ENCODE results near the gene TMEM126B.
"Not testable (repeated sequence)": the region's sequence is repeated elsewhere in the genome, so short reads cannot be mapped to it uniquely, and the experiment has no call there.

The TMEM126B gene

DNA sequence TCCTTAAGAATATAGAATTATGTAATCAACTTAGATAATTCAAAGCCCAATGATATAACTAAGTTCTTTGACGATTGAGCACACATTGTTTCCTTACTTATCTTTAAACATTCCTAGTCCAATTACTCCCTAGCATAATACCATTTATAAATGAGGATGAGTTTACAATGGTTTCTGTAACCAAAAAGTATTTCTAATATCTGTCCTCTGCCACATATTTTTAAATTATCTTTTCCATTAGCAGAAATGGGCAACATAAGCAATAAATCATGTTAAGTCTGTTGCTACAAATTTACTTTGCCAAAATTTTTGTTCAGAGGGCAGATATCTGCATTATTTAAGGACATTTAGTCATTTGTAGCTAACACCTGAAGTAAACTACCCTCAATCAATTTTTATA is 29.8 kb downstream of the TMEM126B start:
- in situ Hi-C loops (cut with HindIII; ENCODE audit: low pct_unique_long_range_greater_than_20kb, low sequenced_read_pairs), result no loop called here
- no peak for TF ChIP-seq JUND (IDR thresholded peaks at IDR 0.05; ENCODE audit: low read depth)
- DNase-seq (ENCODE audit: low read depth in 1 of 2, low spot score in 1 of 2), result no peak

DNA sequence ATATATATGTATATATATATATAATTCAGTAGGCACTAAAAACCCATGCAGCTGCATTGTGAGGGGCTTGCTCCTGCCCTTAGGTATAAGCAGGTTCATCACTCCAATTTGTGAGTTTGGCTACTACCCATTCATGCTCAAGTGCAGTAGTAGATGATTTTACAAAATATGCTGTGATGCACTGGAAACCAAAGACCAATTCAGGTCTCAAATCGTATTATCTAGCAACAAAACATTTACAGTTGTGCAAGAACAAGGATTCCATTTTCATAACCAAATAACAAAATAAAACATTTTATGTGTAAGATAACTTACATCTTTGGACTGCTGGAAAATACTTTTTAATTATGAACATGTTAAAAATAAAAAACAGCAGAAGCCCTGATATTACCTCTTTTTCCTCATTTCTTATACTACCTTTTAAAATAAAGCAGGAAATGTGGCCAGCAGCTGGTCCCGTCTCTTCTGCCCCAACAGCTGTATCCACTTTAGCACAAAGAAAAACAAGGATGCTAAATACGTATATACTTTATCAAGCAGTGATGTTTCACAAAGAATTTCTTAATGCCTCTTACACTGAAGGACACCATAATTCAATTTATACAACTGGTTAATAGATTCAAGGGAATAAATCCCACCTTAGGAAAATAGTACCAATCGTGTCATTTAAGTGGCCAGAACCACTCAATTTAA is 33.7 kb downstream of the TMEM126B start:
- TF ChIP-seq JUND (IDR thresholded peaks at IDR 0.05; ENCODE audit: low read depth), result no peak
- no peak for DNase-seq (ENCODE audit: low read depth in 1 of 2, low spot score in 1 of 2)
- in situ Hi-C loops (cut with HindIII; ENCODE audit: low pct_unique_long_range_greater_than_20kb, low sequenced_read_pairs), result no loop called here

DNA sequence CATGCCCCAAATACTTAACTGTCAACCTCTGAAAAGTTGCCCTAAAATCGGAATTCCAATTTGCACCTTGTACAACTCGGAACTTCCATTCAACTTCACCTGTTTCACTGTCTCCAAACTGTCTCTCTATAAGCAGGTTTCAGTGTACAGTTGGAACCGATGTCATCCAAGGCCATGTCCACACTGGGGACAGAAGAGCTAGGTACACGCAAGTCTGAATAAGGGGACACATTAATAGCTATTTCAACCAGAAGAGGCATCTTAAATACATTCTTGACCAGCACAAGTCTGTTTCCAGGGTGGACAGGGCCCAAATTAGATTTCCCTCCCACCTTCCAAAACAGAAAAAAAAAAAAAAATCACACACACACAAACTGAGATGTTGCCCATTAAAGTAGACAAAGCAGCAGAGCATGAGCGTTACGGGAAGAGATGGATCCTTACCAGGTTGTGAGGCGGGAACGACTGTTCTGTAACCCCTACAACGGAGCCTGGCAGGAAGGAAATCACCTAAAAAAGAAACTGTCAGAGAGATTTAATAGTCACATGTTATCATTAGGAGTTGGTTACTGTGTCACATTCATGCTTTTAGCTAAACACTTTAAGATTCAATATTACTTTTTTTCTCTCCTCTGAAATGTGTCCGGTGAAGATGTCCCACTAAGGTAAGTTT is 34.8 kb downstream of the TMEM126B start:
- no peak for TF ChIP-seq JUND (IDR thresholded peaks at IDR 0.05; ENCODE audit: low read depth)
- in situ Hi-C loops (cut with HindIII; ENCODE audit: low pct_unique_long_range_greater_than_20kb, low sequenced_read_pairs), result no loop called here
- no peak for DNase-seq (ENCODE audit: low read depth in 1 of 2, low spot score in 1 of 2)

DNA sequence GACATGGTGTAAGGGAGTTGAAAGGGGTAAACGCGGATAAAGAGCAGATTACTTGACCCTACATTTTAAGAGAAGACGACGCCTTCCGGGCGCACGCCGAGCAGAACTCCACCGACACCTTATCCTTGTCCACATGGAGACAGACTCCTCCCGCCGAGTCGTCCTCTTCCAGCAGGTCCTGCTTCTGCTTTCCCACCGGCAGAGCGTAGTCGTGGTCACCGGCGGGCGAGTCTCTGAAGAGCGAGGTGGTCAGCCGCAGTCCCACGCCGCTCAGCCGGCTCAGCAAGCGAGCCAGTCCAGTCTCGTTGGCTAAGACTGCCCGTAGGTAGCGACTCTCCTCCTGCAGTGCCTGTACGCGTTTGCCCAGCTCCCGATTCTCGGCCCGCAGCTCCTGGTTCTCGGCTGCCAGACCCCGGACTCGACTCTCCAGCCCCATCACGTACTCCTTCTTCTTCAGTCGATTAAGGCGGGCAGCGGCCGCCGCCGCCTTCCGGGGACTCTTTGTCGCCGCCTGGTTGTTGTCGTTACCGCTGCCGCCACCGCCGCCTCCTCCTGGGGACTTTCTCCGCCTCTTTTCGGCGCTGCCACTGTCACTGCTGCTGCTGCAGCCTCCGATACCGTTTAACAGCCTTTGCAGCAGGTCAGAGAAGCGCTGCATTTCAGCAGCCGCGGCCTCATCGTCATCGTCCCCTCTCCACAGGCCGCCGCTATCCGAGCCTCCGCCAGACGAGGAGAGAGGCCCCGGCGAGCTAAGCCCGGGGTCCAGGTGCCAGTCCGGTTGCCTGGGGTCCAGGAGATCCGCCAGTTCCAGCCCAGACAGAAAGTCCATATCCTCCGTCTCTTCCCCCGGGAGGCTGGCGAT is 35.6 kb downstream of the TMEM126B start:
- peak; percentile 81 to 84 for DNase-seq (ENCODE audit: low read depth in 1 of 2, low spot score in 1 of 2)
- TF ChIP-seq JUND (IDR thresholded peaks at IDR 0.05; ENCODE audit: low read depth), result no peak
- in situ Hi-C loops (cut with HindIII; ENCODE audit: low pct_unique_long_range_greater_than_20kb, low sequenced_read_pairs), result no loop called here

DNA sequence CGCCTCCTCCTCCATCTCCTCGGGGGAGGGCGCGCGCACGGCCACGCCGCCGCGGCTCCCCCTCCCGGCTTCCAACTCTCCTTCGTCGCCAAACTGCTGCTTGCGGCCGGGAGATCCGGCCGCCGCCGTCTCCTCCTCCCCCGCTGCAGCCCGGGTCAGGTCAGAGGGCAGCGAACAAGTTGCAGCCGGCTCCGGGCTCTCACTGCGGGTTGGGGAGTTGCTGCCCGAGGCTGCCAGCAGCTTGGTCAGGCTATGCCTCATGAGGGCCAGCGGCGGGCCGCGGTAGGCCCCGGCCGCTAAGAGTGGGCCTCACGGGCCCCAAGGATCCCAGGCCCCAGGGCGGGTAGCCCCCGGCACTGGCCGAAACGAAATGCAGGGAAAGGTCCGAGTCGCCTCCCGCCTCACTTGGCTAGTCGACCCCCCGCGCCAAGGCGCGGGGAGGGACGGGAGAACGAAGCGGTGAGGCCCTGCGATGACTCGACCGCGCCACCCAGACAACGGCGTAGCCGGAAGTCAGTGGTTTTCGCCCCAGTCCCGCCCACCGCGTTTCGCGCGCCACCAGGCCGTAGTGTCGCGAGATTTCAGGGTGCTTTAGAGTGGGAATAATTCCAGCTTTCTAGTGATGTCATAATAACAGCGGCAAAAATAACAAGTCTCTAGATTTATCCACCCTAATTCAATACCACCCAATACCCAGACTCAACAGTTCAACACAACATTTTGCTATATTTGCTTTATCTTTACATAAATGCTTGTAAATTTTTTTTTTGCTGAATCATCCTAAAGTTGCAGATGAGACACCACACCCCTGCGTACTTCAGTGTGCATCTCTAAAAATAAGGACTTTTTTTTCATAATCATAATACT is 36.5 kb downstream of the TMEM126B start, which contains the start of gene CREBZF:
Gene CREBZF (minus strand): TSS at position 515 of the 867 bp plus-strand sequence. CDS start 254 bp downstream, at position 261.
- TF ChIP-seq JUND (IDR thresholded peaks at IDR 0.05; ENCODE audit: low read depth), result no peak
- in situ Hi-C loops (cut with HindIII; ENCODE audit: low pct_unique_long_range_greater_than_20kb, low sequenced_read_pairs), result no loop called here

DNA sequence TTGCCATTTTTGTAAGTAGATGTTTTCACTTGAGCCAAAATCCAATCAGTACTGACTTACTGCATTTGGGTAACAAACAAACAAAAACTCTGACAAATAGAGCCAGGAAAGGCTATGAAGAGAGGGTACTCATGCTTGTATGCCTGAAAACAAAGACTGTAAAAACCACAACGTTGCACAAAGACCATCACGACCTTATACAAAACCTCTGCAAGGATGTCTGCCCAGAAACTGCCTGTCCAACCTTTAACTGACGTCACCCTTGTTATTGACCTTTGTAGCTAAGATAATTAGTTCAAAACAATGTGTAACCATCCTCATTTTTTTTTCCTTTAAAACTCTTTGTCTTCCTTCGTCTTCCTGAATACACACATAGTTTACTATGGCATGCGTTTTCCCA is 37.3 kb downstream of the TMEM126B start:
- TF ChIP-seq JUND (IDR thresholded peaks at IDR 0.05; ENCODE audit: low read depth), result no peak
- in situ Hi-C loops (cut with HindIII; ENCODE audit: low pct_unique_long_range_greater_than_20kb, low sequenced_read_pairs), result no loop called here
- no peak for DNase-seq (ENCODE audit: low read depth in 1 of 2, low spot score in 1 of 2)

More for the DNA sequence above, 36.5 kb downstream of the TMEM126B start, which contains the start of gene CREBZF:
- DNase-seq (ENCODE audit: low read depth in 1 of 2, low spot score in 1 of 2), result peak; percentile 95 to 97

DNA sequence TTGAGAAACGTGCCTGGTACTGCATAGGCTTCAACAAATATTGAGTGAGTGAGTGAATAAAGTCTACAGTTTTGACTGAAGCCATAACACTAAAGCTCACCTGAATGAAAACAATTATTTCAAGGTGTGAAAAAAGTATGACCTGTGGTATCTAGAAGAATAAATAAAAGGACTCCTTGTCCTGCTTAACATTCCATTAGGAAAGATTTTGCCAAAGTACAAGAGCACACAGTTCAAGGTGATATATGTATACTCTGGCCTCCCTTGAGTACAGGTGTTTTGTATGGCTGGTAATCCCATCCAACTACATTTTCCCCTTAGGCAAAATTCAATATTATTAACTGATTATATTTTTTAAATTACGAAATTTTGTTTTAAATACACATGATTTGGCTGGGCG is 38.3 kb downstream of the TMEM126B start:
- no peak for TF ChIP-seq JUND (IDR thresholded peaks at IDR 0.05; ENCODE audit: low read depth)
- DNase-seq (ENCODE audit: low read depth in 1 of 2, low spot score in 1 of 2), result no peak
- in situ Hi-C loops (cut with HindIII; ENCODE audit: low pct_unique_long_range_greater_than_20kb, low sequenced_read_pairs), result no loop called here

DNA sequence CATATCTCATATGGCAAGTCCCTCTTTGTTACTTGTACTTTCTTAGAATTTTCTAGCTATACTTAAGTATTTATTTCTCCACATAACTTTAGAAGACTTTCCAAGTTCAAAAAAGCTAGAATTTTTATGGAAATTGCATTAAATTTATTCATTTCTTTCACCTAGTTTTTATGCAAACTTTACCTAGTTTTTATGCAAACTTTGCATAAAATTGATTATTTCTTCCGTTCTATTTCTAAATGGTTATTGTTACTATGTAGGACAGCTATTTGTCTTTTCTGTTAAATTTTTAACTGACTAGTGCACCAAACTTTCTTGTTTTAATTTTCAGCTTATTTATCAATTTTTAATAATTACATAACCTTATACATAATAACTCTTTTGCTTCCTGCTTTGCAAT is 39.8 kb downstream of the TMEM126B start:
- no peak for DNase-seq (ENCODE audit: low read depth in 1 of 2, low spot score in 1 of 2)
- in situ Hi-C loops (cut with HindIII; ENCODE audit: low pct_unique_long_range_greater_than_20kb, low sequenced_read_pairs), result no loop called here
- TF ChIP-seq JUND (IDR thresholded peaks at IDR 0.05; ENCODE audit: low read depth), result no peak

DNA sequence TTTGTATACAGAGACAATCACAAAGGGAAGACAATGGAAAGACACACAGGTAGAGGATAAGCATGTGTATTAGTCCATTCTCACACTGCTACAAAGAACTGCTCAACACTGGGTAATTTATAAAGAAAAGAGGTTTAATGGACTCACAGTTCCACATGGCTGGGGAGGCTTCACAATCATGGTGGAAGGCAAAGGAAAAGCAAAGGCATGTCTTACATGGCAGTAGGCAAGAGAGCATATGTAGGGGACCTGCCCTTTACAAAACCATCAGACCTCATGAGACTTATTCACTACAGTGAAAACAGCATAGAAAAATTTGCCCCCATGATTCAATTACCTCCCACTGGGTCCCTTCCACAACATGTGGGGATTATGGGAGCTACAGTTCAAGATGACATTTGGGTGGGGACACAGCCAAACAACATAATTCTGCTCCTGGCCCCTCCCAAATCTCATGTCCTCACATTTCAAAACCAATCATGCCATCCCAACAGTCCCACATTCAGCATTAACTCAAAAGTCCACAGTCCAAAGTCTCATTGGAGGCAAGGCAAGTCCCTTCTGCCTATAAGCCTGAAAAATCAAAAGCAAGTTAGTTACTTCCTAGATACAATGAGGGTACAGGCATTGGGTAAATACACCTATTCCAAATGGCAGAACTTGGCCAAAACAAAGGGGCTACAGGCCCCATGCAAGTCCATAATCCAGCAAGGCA is 42.7 kb downstream of the TMEM126B start:
- DNase-seq (ENCODE audit: low read depth in 1 of 2, low spot score in 1 of 2); in situ Hi-C loops (cut with HindIII; ENCODE audit: low pct_unique_long_range_greater_than_20kb, low sequenced_read_pairs): not testable (repeated sequence)

DNA sequence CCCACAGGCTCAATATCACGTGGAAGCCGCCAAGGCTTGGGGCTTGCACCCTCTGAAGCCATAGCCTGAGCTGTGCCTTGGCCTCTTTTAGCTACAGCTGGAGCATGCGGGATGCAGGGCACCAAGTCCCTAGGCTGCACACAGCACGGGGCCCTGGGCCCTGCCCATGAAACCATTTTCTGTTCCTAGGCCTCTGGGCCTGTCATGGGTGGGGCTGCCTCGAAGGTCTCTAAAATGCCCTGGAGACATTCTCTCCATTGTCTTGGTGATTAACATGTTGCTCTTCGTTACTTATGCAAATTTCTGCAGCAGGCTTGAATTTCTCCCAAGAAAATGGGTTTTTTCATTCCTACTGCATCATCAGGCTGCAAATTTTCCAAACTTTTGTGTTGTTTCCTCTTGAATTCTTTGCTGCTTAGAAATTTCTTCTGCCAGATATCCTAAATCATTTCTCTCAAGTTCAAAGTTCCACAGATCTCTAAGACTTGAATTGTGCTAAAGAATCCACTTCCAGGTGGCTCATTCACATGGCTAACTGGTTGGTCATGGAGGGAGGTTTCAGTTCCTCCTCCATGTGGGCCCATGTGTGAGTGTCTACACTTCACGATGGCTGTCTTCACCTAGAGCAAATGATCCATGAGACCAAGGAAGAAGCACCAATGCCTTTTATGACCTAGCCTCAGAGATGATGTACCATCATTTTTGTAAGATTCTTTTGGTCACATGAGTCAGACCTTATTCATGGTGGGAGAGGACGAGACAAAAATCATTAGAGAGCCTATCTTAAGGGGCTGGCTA is 43.9 kb downstream of the TMEM126B start:
- in situ Hi-C loops (cut with HindIII; ENCODE audit: low pct_unique_long_range_greater_than_20kb, low sequenced_read_pairs), result no loop called here
- no peak for TF ChIP-seq JUND (IDR thresholded peaks at IDR 0.05; ENCODE audit: low read depth)
- no peak for DNase-seq (ENCODE audit: low read depth in 1 of 2, low spot score in 1 of 2)

DNA sequence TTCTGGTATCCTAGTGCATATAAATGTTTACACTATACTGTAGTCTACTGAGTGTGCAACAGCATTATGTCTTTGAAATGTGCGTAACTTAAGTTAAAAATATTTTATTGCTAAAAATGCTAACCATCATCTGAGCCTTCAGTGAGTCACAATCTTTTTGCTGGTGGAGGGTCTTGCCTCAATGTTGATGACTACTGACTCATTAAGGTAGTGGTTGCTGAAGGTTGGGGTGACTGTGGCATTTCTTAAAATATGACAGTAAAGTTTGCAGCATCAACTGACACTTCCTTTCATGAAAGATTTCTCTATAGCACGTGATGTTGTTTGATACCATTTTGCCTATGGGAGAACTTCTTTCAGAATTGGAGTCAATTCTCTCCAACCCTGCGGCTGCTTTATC is 45.0 kb downstream of the TMEM126B start:
- DNase-seq (ENCODE audit: low read depth in 1 of 2, low spot score in 1 of 2), result no peak
- in situ Hi-C loops (cut with HindIII; ENCODE audit: low pct_unique_long_range_greater_than_20kb, low sequenced_read_pairs), result no loop called here
- TF ChIP-seq JUND (IDR thresholded peaks at IDR 0.05; ENCODE audit: low read depth), result no peak

All from T47D (cell line).